ENCODE data around the gene KLHL26. TPM values are rescaled to one million over a fixed set of nuclear protein-coding genes. Genes with fewer than 3 reads are reported as not detected.

KLHL26 gene
- total RNA-seq, 1 experiment from 2014 or later, result 7.5 TPM

DNA sequence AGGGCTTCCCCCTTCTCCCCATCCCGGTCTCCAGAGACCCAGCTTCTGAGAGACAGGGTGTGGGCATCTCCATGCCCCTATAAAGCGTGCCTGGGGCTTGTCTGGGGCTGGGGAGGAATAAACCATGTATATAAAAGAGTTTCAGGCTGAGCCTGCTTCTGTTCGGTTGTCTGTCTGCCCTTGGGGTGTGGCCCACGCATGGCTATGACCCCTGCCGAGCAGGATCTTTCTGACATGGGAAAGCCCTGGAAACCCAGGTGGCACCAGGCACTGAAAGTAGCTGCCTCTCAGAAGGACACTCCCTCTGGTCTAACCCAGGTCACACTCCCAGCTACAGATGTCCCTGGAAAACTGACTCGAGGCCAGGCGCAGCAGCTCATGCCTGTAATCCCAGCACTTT is 15.9 kb upstream of the KLHL26 start:
- Mint-ChIP-seq H3K9me3 (ENCODE audit: low read depth, unreplicated experiment) (no peaks in the 10 kb centered on the region), H3K4me1 (ENCODE audit: low read depth, unreplicated experiment) (no peaks in the 10 kb centered on the region), H3K36me3 (ENCODE audit: insufficient read depth, unreplicated experiment) (no peaks in the 10 kb centered on the region), H3K4me3 (ENCODE audit: low read depth, unreplicated experiment) (no peak overlapping the region), H3K27me3 (ENCODE audit: unreplicated experiment) (peaks cover 2% of the 10 kb centered on the region), H3K27ac (ENCODE audit: unreplicated experiment) (no peak overlapping the region)
- intact Hi-C loops (cut with micrococcal nuclease; ENCODE audit: unreplicated experiment), result no loop called here
- no peak for DNase-seq
- no TSS peak for BruUV-seq (replicated peaks)
- no peak for TF ChIP-seq CTCF (IDR thresholded peaks at IDR 0.05; ENCODE audit: unreplicated experiment)
- CTCF ChIA-PET, result no interaction called here

- no peak for TF ChIP-seq CTCF (IDR thresholded peaks at IDR 0.05; ENCODE audit: unreplicated experiment)
- CTCF ChIA-PET, result no interaction called here
- no TSS peak for BruUV-seq (replicated peaks)
- Mint-ChIP-seq H3K27me3 (ENCODE audit: unreplicated experiment) (no peaks in the 10 kb centered on the region), H3K27ac (ENCODE audit: unreplicated experiment) (no peak overlapping the region), H3K9me3 (ENCODE audit: low read depth, unreplicated experiment) (no peaks in the 10 kb centered on the region), H3K36me3 (ENCODE audit: insufficient read depth, unreplicated experiment) (no peaks in the 10 kb centered on the region), H3K4me1 (ENCODE audit: low read depth, unreplicated experiment) (no peaks in the 10 kb centered on the region), H3K4me3 (ENCODE audit: low read depth, unreplicated experiment) (no peak overlapping the region)
- intact Hi-C loops (cut with micrococcal nuclease; ENCODE audit: unreplicated experiment), result no loop called here
- DNase-seq, result no peak
Observed at GRCh38 chr19:18626906-18627305, 9.9 kb upstream of the KLHL26 start.

DNA sequence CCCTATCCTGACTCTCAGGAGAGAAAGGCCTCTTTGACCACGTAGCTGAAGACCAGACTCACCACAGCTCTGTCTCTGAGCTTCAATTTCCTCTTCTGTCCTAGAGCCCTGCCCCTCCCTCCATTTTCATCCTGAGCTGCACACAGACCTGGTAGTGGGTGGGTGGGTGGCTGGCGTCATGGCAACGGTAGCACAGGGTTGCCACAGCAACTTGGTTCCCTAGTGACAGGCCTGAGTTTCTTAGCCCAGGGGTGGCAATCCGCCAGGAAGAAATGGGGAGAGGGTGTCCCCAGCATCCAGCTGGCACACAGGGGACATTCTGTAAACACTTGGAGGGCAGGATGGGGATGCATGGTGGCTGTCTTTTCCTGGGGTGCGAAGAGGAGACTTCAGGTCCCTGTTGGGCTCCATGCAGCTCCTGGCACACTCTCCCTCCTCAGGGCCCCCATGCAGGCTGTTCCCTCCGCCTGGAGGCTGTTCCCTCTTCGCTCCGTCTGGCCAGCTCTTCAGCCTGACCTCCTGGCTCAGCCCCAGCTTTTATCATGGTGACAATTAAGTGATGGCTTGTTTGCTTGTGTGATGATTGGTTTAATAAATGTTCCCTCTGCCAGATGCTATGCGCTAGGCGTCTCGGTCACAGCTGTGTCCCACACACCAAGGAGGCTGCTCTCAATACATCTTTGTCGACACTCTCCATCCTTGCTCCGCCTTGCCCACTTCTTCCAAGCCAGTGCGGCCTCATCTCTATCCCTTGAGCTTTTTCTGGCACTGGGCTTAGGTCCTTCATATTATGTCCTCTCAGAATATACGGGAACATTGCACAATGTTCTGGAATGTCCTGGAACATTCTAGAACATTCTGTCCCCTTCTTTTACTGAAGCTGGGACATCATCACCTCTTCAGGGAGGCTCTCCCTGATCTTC is 7.4 kb upstream of the KLHL26 start:
- no peak for TF ChIP-seq CTCF (IDR thresholded peaks at IDR 0.05; ENCODE audit: unreplicated experiment)
- intact Hi-C loops (cut with micrococcal nuclease; ENCODE audit: unreplicated experiment), result no loop called here
- CTCF ChIA-PET, result no interaction called here
- BruUV-seq (replicated peaks), result no TSS peak
- Mint-ChIP-seq H3K27me3 (ENCODE audit: unreplicated experiment) (peaks cover 4% of the 10 kb centered on the region), H3K9me3 (ENCODE audit: low read depth, unreplicated experiment) (no peaks in the 10 kb centered on the region), H3K36me3 (ENCODE audit: insufficient read depth, unreplicated experiment) (no peaks in the 10 kb centered on the region), H3K27ac (ENCODE audit: unreplicated experiment) (no peak overlapping the region), H3K4me1 (ENCODE audit: low read depth, unreplicated experiment) (no peaks in the 10 kb centered on the region), H3K4me3 (ENCODE audit: low read depth, unreplicated experiment) (no peak overlapping the region)
- DNase-seq, result no peak

DNA sequence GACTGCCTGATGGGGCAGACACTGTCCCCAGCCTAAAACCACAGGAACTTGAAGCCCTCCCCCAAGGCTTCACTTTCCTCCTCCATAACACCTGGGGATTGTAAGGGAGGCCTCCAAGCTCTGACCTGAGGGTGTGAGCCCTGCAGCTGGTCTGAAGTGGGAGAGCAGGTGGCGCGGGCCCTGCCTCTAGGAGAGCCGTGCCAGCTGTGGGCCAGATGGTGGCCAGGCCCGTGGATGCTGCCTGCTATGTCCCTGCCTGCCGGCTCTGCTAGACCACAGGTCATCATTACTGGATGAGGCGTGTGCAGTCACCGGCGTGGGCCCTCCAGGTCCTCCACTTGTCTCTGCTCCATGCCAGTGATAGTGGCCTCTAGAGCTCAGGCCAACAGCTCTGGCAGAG is 3.5 kb upstream of the KLHL26 start:
- intact Hi-C loops (cut with micrococcal nuclease; ENCODE audit: unreplicated experiment), result no loop called here
- Mint-ChIP-seq H3K4me3 (ENCODE audit: low read depth, unreplicated experiment) (no peak overlapping the region), H3K9me3 (ENCODE audit: low read depth, unreplicated experiment) (no peaks in the 10 kb centered on the region), H3K27ac (ENCODE audit: unreplicated experiment) (no peak overlapping the region), H3K4me1 (ENCODE audit: low read depth, unreplicated experiment) (peaks cover 18% of the 10 kb centered on the region), H3K27me3 (ENCODE audit: unreplicated experiment) (peaks cover 21% of the 10 kb centered on the region), H3K36me3 (ENCODE audit: insufficient read depth, unreplicated experiment) (peaks cover 23% of the 10 kb centered on the region)
- no TSS peak for BruUV-seq (replicated peaks)
- no peak for TF ChIP-seq CTCF (IDR thresholded peaks at IDR 0.05; ENCODE audit: unreplicated experiment)
- CTCF ChIA-PET, result no interaction called here
- DNase-seq, result no peak

Measured in Calu3 (cell line).